Inflammatory macrophage treated with lipopolysaccharide for 4 hours (primary cell): ENCODE data around the gene NR2F2.
A peak's percentile ranks its signal among the peaks of the same experiment; 100 is the strongest.

Experiments
- DNase-seq: peaks from one replicate; pipeline ENCODE4 v3.0.0-alpha.2; 2020

NR2F2 gene

GRCh38 chr15:96320703-96321638 is 9.5 kb upstream of the NR2F2 start:
- no peak for DNase-seq

GRCh38 chr15:96321639-96322535 is 8.6 kb upstream of the NR2F2 start:
- no peak for DNase-seq

GRCh38 chr15:96322536-96323318 is 7.8 kb upstream of the NR2F2 start:
- DNase-seq, result no peak

GRCh38 chr15:96323319-96324145 is 7.0 kb upstream of the NR2F2 start:
- DNase-seq, result no peak

- no peak for DNase-seq
These were observed 6.2 kb upstream of the NR2F2 start for GRCh38 chr15:96324192-96324895.

GRCh38 chr15:96324940-96325540 is 5.5 kb upstream of the NR2F2 start:
- no peak for DNase-seq

GRCh38 chr15:96325541-96326327 is 4.8 kb upstream of the NR2F2 start:
- DNase-seq, result no peak

- no peak for DNase-seq
These were observed 4.0 kb upstream of the NR2F2 start for GRCh38 chr15:96326328-96327154.

GRCh38 chr15:96327155-96327741 is 3.3 kb upstream of the NR2F2 start:
- peak; percentile 62 for DNase-seq

- DNase-seq, result no peak
These were observed 2.2 kb upstream of the NR2F2 start for GRCh38 chr15:96328181-96328876.

GRCh38 chr15:96328877-96329195 is 1.7 kb upstream of the NR2F2 start:
- no peak for DNase-seq

GRCh38 chr15:96329403-96329981 is 1.0 kb upstream of the NR2F2 start:
- DNase-seq, result no peak

GRCh38 chr15:96330064-96330449 is 443 bp upstream of the NR2F2 start:
- no peak for DNase-seq

- DNase-seq, result no peak
These were observed 844 bp downstream of the NR2F2 start for GRCh38 chr15:96331144-96331944.

- no peak for DNase-seq
These were observed 1.6 kb downstream of the NR2F2 start for GRCh38 chr15:96331945-96332636.

- DNase-seq, result no peak
These were observed 2.2 kb downstream of the NR2F2 start for GRCh38 chr15:96332637-96333121.
